ENCODE results near the gene MYL12A. TPM values are rescaled to one million over a fixed set of nuclear protein-coding genes. Genes with fewer than 3 reads are reported as not detected.

The MYL12A gene
- total and polyA plus RNA-seq, 2 of the 13 experiments (the other 11 are each of a cell fraction or from before 2014, with no cell fraction given): 261 to 277 TPM

DNA sequence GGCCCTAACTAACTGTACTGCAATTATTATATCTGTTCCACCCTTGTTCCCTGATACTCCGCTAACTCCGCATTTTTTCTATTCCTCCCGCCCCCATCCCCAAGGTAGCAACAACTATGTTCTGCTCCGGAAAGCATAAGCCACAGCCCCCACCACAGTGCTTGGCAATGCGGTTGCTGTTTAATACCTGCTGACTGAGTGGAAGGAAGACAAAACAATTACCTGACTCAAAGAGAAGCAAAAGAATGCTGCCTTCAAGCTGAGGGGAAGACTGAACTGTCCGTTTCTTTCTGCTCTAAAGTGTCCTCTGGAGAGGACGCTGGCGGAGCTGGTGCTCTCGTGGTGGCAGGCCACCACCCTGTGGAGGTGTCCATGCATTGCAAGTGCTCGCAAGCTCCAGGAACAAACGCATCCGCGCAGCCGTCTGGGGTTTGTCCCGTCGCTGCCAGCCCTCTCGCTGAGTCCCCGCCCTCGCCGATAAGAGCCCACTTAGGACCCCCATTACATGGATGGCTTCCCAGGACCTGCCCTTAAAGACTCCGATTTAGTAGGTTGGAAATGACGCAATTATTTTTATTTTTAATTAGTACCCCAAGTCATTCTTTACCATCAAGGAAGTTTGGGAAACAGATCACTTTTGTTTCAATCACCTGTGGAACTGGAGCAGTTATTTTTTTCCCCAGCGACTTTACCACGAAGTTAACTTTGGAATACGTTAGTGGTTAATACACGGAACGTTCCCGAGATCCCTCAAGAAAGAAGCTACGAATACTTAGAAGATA, 1.6 kb upstream of the MYL12A start (continued):
- TF ChIP-seq, protein P1, sequence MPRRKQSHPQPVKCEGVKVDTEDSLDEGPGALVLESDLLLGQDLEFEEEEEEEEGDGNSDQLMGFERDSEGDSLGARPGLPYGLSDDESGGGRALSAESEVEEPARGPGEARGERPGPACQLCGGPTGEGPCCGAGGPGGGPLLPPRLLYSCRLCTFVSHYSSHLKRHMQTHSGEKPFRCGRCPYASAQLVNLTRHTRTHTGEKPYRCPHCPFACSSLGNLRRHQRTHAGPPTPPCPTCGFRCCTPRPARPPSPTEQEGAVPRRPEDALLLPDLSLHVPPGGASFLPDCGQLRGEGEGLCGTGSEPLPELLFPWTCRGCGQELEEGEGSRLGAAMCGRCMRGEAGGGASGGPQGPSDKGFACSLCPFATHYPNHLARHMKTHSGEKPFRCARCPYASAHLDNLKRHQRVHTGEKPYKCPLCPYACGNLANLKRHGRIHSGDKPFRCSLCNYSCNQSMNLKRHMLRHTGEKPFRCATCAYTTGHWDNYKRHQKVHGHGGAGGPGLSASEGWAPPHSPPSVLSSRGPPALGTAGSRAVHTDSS (CRISPR knock-in tag; conservative IDR thresholded peaks at IDR 0.05): no peak
- TF ChIP-seq, protein P2, sequence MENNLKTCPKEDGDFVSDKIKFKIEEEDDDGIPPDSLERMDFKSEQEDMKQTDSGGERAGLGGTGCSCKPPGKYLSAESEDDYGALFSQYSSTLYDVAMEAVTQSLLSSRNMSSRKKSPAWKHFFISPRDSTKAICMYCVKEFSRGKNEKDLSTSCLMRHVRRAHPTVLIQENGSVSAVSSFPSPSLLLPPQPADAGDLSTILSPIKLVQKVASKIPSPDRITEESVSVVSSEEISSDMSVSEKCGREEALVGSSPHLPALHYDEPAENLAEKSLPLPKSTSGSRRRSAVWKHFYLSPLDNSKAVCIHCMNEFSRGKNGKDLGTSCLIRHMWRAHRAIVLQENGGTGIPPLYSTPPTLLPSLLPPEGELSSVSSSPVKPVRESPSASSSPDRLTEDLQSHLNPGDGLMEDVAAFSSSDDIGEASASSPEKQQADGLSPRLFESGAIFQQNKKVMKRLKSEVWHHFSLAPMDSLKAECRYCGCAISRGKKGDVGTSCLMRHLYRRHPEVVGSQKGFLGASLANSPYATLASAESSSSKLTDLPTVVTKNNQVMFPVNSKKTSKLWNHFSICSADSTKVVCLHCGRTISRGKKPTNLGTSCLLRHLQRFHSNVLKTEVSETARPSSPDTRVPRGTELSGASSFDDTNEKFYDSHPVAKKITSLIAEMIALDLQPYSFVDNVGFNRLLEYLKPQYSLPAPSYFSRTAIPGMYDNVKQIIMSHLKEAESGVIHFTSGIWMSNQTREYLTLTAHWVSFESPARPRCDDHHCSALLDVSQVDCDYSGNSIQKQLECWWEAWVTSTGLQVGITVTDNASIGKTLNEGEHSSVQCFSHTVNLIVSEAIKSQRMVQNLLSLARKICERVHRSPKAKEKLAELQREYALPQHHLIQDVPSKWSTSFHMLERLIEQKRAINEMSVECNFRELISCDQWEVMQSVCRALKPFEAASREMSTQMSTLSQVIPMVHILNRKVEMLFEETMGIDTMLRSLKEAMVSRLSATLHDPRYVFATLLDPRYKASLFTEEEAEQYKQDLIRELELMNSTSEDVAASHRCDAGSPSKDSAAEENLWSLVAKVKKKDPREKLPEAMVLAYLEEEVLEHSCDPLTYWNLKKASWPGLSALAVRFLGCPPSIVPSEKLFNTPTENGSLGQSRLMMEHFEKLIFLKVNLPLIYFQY (CRISPR knock-in tag; IDR thresholded peaks at IDR 0.05; ENCODE audit: borderline replicate concordance): no peak
- TF ChIP-seq ZNF567 (CRISPR knock-in tag; IDR thresholded peaks at IDR 0.05; ENCODE audit: borderline replicate concordance): no peak
- TF ChIP-seq CC2D1A (CRISPR knock-in tag; IDR thresholded peaks at IDR 0.05): no peak
- no peak for TF ChIP-seq CENPT (CRISPR knock-in tag; IDR thresholded peaks at IDR 0.05; ENCODE audit: low read depth)
- no peak for TF ChIP-seq ZNF629 (CRISPR knock-in tag; conservative IDR thresholded peaks at IDR 0.05)
- peak; percentile 41; the same call in 1 of the 2 replicates for TF ChIP-seq KAT8 (CRISPR knock-in tag; IDR thresholded peaks at IDR 0.05)
- no peak for TF ChIP-seq TAF1 (CRISPR knock-in tag; IDR thresholded peaks at IDR 0.05)
- no peak for TF ChIP-seq FOXA1 (IDR thresholded peaks at IDR 0.05)
- 0 out of 2 replicates have a peak, but pooled peaks have one; percentile 28 for TF ChIP-seq FOXA1 (CRISPR knock-in tag; IDR thresholded peaks at IDR 0.05)
- TF ChIP-seq ZNF674 (CRISPR knock-in tag; IDR thresholded peaks at IDR 0.05; ENCODE audit: low read depth): no peak
- TF ChIP-seq ZNF446 (CRISPR knock-in tag; IDR thresholded peaks at IDR 0.05): 0 out of 2 replicates have a peak, but pooled peaks have one; percentile 27
- no peak for TF ChIP-seq ZFYVE20 (CRISPR knock-in tag; IDR thresholded peaks at IDR 0.05; ENCODE audit: borderline replicate concordance, low read depth)
- TF ChIP-seq, protein P3, sequence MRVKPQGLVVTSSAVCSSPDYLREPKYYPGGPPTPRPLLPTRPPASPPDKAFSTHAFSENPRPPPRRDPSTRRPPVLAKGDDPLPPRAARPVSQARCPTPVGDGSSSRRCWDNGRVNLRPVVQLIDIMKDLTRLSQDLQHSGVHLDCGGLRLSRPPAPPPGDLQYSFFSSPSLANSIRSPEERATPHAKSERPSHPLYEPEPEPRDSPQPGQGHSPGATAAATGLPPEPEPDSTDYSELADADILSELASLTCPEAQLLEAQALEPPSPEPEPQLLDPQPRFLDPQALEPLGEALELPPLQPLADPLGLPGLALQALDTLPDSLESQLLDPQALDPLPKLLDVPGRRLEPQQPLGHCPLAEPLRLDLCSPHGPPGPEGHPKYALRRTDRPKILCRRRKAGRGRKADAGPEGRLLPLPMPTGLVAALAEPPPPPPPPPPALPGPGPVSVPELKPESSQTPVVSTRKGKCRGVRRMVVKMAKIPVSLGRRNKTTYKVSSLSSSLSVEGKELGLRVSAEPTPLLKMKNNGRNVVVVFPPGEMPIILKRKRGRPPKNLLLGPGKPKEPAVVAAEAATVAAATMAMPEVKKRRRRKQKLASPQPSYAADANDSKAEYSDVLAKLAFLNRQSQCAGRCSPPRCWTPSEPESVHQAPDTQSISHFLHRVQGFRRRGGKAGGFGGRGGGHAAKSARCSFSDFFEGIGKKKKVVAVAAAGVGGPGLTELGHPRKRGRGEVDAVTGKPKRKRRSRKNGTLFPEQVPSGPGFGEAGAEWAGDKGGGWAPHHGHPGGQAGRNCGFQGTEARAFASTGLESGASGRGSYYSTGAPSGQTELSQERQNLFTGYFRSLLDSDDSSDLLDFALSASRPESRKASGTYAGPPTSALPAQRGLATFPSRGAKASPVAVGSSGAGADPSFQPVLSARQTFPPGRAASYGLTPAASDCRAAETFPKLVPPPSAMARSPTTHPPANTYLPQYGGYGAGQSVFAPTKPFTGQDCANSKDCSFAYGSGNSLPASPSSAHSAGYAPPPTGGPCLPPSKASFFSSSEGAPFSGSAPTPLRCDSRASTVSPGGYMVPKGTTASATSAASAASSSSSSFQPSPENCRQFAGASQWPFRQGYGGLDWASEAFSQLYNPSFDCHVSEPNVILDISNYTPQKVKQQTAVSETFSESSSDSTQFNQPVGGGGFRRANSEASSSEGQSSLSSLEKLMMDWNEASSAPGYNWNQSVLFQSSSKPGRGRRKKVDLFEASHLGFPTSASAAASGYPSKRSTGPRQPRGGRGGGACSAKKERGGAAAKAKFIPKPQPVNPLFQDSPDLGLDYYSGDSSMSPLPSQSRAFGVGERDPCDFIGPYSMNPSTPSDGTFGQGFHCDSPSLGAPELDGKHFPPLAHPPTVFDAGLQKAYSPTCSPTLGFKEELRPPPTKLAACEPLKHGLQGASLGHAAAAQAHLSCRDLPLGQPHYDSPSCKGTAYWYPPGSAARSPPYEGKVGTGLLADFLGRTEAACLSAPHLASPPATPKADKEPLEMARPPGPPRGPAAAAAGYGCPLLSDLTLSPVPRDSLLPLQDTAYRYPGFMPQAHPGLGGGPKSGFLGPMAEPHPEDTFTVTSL (CRISPR knock-in tag; IDR thresholded peaks at IDR 0.05; ENCODE audit: borderline replicate concordance): 0 out of 2 replicates have a peak, but pooled peaks have one; percentile 19
- TF ChIP-seq, protein P4, sequence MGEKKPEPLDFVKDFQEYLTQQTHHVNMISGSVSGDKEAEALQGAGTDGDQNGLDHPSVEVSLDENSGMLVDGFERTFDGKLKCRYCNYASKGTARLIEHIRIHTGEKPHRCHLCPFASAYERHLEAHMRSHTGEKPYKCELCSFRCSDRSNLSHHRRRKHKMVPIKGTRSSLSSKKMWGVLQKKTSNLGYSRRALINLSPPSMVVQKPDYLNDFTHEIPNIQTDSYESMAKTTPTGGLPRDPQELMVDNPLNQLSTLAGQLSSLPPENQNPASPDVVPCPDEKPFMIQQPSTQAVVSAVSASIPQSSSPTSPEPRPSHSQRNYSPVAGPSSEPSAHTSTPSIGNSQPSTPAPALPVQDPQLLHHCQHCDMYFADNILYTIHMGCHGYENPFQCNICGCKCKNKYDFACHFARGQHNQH (CRISPR knock-in tag; IDR thresholded peaks at IDR 0.05): peak; percentile 61; the same call in 1 of the 2 replicates
